Lower leg skin (tissue), 4 donors: ENCODE data around the gene UBN1. TPM values are rescaled to one million over a fixed set of nuclear protein-coding genes. Genes with fewer than 3 reads are reported as not detected.

Source experiments
- DNase-seq, 2 donors: peaks; one replicate each; pipeline ENCODE4 v3.0.0-alpha.2; 2019; ENCODE audit warnings: low spot score in 2 of 2
- H3K4me3 ChIP-seq: fragments of 200-600 bp; sonication (generic); 2 replicates; pipeline ENCODE4 v1.5.1; 2017; ENCODE audit warnings: mild to moderate bottlenecking, low read depth; ENCODE audit not compliant: poor library complexity, severe bottlenecking
- CTCF ChIP-seq, 3 donors: fragments of 450-650 bp; IDR thresholded peaks; one replicate each; pipeline ENCODE4 v1.5.1; 2016; ENCODE audit warnings: antibody characterized with exemption in 3 of 3, mild to moderate bottlenecking in 3 of 3, moderate library complexity in 2 of 3
- POLR2A ChIP-seq, 2 donors: fragments of 450-650 bp; IDR thresholded peaks; one replicate each; pipeline ENCODE4 v1.6.1; 2016 to 2017; ENCODE audit warnings: antibody characterized with exemption in 2 of 2, mild to moderate bottlenecking in 1 of 2, moderate library complexity in 1 of 2
- WGBS, 2 donors: methylation state at CpG; one replicate each; pipeline ENCODE4 v1.1.5; 2018; 5-methylcytosine and 5-hydroxymethylcytosine counted together
- intact Hi-C: fragments of 100-400 bp; cut with DNase I; formaldehyde crosslinking; loops from one replicate; pipeline ENCODE4 v1.15.0; 2023; ENCODE audit warnings: low total_unique reads
- total RNA-seq, 4 donors: library from RNA; depleted of rRNA; stranded (reverse); fragments of >200 nt; gene quantifications; one replicate each; pipeline ENCODE4 v1.1.0, GENCODE V29; 2016

Gene UBN1
- total RNA-seq, 4 donors from 2014 or later, result 20.7 to 38.3 (median 27.9) TPM

DNA sequence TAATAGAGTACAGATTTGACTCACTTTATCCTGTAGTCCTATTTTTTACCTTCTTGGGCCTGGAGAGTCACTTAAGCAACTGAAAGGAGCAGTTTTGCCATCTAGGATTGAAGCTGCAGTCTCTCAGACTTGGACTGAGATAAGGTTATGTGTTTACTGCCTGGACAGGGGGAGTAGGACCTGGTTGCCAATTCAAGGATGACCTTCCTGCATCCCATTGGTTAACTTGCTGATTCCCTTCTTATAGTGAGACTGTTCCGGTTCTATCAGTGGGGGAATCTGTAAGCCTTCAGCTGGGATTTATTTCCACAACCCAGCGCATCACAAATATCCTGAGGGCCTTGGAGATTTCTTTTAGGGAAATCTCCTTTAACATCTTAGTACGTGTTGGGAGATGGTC is 2.9 kb downstream of the UBN1 start:
- intact Hi-C loops, result no loop called here
- H3K4me3 ChIP-seq, result no peak overlapping the region
- peak in 1 of 2 donors; percentile 1 for DNase-seq
- 43 to 47% methylated on average over 3 of the region's 3 CpGs for WGBS, 2 donors
- TF ChIP-seq CTCF (IDR thresholded peaks at IDR 0.05), result no peak
- TF ChIP-seq POLR2A (IDR thresholded peaks at IDR 0.05), result no peak

DNA sequence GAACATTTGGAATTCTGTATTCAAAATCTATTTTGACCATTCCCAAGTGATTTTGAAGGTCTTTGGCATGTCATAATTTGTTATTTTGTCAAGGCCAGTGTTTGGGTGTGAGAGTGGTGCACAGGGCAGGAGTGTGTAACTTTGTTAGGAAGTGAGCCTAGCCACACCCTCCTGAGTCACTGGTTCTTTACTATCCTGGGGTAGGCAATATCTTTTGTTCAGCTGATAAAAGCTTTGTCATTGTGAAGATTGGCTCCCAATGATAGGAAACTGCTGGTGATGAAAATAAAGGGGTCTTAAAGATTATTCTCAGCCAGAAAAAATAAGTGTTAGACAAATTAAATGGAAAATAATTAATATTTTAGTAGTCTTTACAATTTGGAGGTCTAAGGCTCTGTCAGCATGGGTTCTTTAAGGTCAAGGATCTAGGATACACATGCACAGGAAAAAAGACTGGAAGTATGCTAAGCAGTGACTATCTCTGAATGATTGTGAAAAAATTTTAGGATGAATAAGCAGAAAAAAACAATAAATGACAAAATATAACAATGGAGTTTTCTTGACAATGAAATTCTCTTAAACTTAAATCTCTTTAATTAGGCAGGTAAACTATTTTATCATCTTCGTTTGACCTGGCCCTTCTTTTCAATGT is 5.1 kb downstream of the UBN1 start:
- no peak overlapping the region for H3K4me3 ChIP-seq
- intact Hi-C loops, result no loop called here
- WGBS, 2 donors, result 67 to 73% methylated on average over 1 of the region's 1 CpG
- DNase-seq, result peak in 1 of 2 donors; percentile 42
- no peak for TF ChIP-seq CTCF (IDR thresholded peaks at IDR 0.05)
- TF ChIP-seq POLR2A (IDR thresholded peaks at IDR 0.05), result no peak

GRCh38 chr16:4855371-4855770 is 8.1 kb downstream of the UBN1 start:
- 89% methylated on average over 5 of the region's 5 CpGs for WGBS, 2 donors
- no peak overlapping the region for H3K4me3 ChIP-seq
- intact Hi-C loops, result no loop called here
- TF ChIP-seq POLR2A (IDR thresholded peaks at IDR 0.05), result no peak
- DNase-seq, result peak in 1 of 2 donors; percentile 32

GRCh38 chr16:4855804-4856203 is 8.5 kb downstream of the UBN1 start:
- WGBS, 2 donors, result 84 to 97% methylated on average over 2 of the region's 2 CpGs
- intact Hi-C loops, result no loop called here
- no peak for TF ChIP-seq CTCF (IDR thresholded peaks at IDR 0.05)
- no peak for TF ChIP-seq POLR2A (IDR thresholded peaks at IDR 0.05)

DNA sequence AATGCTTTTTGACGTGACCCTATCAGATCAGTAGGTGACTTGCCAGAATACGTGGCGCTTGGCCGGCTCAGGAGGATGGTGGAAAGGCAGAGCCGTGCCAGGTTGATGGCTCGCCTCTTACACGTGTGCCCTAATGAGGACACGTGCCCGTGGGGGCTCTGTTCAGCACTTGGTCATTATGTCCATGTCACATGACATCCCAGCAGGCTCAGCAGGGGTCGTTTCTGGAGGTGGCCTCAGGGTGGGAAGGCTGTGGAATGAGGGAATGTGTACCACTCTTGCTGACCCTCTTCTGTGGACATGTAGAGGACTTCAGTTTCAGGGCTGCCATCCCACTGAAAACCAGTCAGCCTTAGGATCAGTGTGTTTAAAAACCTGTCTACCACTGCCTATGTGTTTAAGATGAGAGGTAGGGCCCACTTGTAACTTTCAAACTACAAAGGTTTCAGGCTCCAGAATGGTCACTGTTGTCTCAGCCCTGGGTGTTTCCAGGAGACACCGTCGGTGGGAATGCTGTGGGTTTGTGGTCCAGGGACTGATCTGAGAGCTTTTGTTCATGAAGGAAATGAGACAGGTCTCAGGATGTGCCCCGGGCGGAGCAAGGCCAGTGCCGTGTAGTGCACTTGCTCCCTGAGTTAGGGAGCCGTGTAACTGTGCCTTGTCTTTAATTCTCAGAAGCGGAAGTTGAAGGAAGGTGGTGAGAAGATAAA is 12.1 kb downstream of the UBN1 start:
- intact Hi-C loops, result no loop called here
- TF ChIP-seq POLR2A (IDR thresholded peaks at IDR 0.05) (no peak), CTCF (IDR thresholded peaks at IDR 0.05) (no peak)
- peak in 1 of 2 donors; percentile 61 for DNase-seq

More at GRCh38 chr16:4855804-4856203, 8.5 kb downstream of the UBN1 start:
- no peak for DNase-seq
- no peak overlapping the region for H3K4me3 ChIP-seq

GRCh38 chr16:4859900-4860255 is 12.6 kb downstream of the UBN1 start:
- H3K4me3 ChIP-seq, result no peak overlapping the region
- TF ChIP-seq CTCF (IDR thresholded peaks at IDR 0.05), result no peak
- no peak for TF ChIP-seq POLR2A (IDR thresholded peaks at IDR 0.05)
- DNase-seq, result peak in 1 of 2 donors; percentile 54
- WGBS, 2 donors, result 82 to 88% methylated on average over 10 of the region's 10 CpGs
- intact Hi-C loops, result no loop called here

More for the DNA sequence above, 12.1 kb downstream of the UBN1 start:
- 84 to 88% methylated on average over 17 of the region's 17 CpGs for WGBS, 2 donors
- H3K4me3 ChIP-seq, result no peak overlapping the region
